WTC11 (cell line): ENCODE data around the gene HNRNPUL1. TPM values are rescaled to one million over a fixed set of nuclear protein-coding genes. Genes with fewer than 3 reads are reported as not detected.

Experiments used
- ATAC-seq: fragments of 200-7000 bp; cut with Tn5 transposase; 2 replicates; pipeline ENCODE4 v1.10.0; 2021; ENCODE audit warnings: mild to moderate bottlenecking, moderate library complexity
- CTCF ChIA-PET: fragments of 300-600 bp; sonication (Branson Sonifier 250); formaldehyde crosslinking; loops from one replicate; lab custom pipeline; 2021; ENCODE audit warnings: antibody characterized with exemption; lab: Charles Lee
- POLR2A ChIA-PET: fragments of 350-600 bp; sonication (Branson Sonifier 250); formaldehyde crosslinking; loops from one replicate; lab custom pipeline; 2021; ENCODE audit warnings: antibody characterized with exemption; lab: Charles Lee
- DNase-seq: peaks from one replicate; pipeline ENCODE4 v3.0.0; 2021; ENCODE audit warnings: low spot score
- H3K27ac Mint-ChIP-seq: 2 replicates; pipeline ENCODE4 v1.8.0; 2021; ENCODE audit warnings: mixed read lengths
- H3K27me3 Mint-ChIP-seq: 2 replicates; pipeline ENCODE4 v1.8.0; 2021; ENCODE audit warnings: low read depth, mild to moderate bottlenecking, moderate library complexity, mixed read lengths
- H3K36me3 Mint-ChIP-seq: 2 replicates; pipeline ENCODE4 v1.8.0; 2021; ENCODE audit warnings: mixed read lengths
- H3K4me1 Mint-ChIP-seq: 2 replicates; pipeline ENCODE4 v1.8.0; 2022; ENCODE audit warnings: mixed read lengths
- H3K4me3 Mint-ChIP-seq: 2 replicates; pipeline ENCODE4 v1.8.0; 2021; ENCODE audit warnings: mild to moderate bottlenecking, moderate library complexity, mixed read lengths
- H3K9me3 Mint-ChIP-seq: 2 replicates; pipeline ENCODE4 v1.8.0; 2021; ENCODE audit warnings: mixed read lengths
- ATF1 ChIP-seq: sonication (generic); formaldehyde crosslinking; IDR thresholded peaks from 2 replicates; pipeline ENCODE4 v1.8.1; 2023; ENCODE audit warnings: mild to moderate bottlenecking, moderate library complexity, missing genetic modification reagents
- CBFB ChIP-seq: sonication (generic); formaldehyde crosslinking; IDR thresholded peaks from 2 replicates; pipeline ENCODE4 v1.8.1; 2022; ENCODE audit warnings: mild to moderate bottlenecking, low read depth, missing genetic modification reagents
- EMX1 ChIP-seq: fragments of 250-450 bp; sonication (Bioruptor Pico); IDR thresholded peaks from 2 replicates; pipeline ENCODE4 v1.8.0; 2021; ENCODE audit warnings: mild to moderate bottlenecking
- FOXK1 ChIP-seq: sonication (generic); formaldehyde crosslinking; IDR thresholded peaks from 2 replicates; pipeline ENCODE4 v1.8.0; 2022; ENCODE audit warnings: mild to moderate bottlenecking, moderate library complexity, missing genetic modification reagents
- JUN ChIP-seq: sonication (generic); formaldehyde crosslinking; IDR thresholded peaks from 2 replicates; pipeline ENCODE4 v1.8.0; 2023; ENCODE audit warnings: mild to moderate bottlenecking, missing genetic modification reagents
- MXD4 ChIP-seq: fragments of 250-450 bp; sonication (Bioruptor Pico); IDR thresholded peaks from 2 replicates; pipeline ENCODE4 v1.8.0; 2021; ENCODE audit warnings: mild to moderate bottlenecking, moderate library complexity, borderline replicate concordance
- NR3C1 ChIP-seq: sonication (generic); formaldehyde crosslinking; conservative IDR thresholded peaks from 2 replicates; pipeline ENCODE4 v1.8.1; 2023; ENCODE audit warnings: low read depth, mild to moderate bottlenecking, missing genetic modification reagents
- OVOL2 ChIP-seq: fragments of 250-450 bp; sonication (Bioruptor Pico); IDR thresholded peaks from 2 replicates; pipeline ENCODE4 v1.9.0; 2021; ENCODE audit warnings: mild to moderate bottlenecking, borderline replicate concordance
- RELA ChIP-seq: sonication (generic); formaldehyde crosslinking; IDR thresholded peaks from 2 replicates; pipeline ENCODE4 v1.8.1; 2022; ENCODE audit warnings: missing genetic modification reagents, mild to moderate bottlenecking, borderline replicate concordance
- RORB ChIP-seq: fragments of 250-450 bp; sonication (Bioruptor Pico); IDR thresholded peaks from 2 replicates; pipeline ENCODE4 v1.9.0; 2021; ENCODE audit warnings: mild to moderate bottlenecking
- SMAD4 ChIP-seq: sonication (generic); formaldehyde crosslinking; IDR thresholded peaks from 2 replicates; pipeline ENCODE4 v1.8.0; 2022; ENCODE audit warnings: mild to moderate bottlenecking, missing genetic modification reagents
- TEAD4 ChIP-seq: sonication (generic); formaldehyde crosslinking; IDR thresholded peaks from 2 replicates; pipeline ENCODE4 v1.8.0; 2022; ENCODE audit warnings: mild to moderate bottlenecking, missing genetic modification reagents
- ZNF138 ChIP-seq: sonication (generic); formaldehyde crosslinking; conservative IDR thresholded peaks from 2 replicates; pipeline ENCODE4 v1.8.1; 2022; ENCODE audit warnings: mild to moderate bottlenecking, moderate library complexity, missing genetic modification reagents
- ZNF219 ChIP-seq: sonication (generic); formaldehyde crosslinking; IDR thresholded peaks from 2 replicates; pipeline ENCODE4 v1.8.0; 2023; ENCODE audit warnings: missing genetic modification reagents, mild to moderate bottlenecking, borderline replicate concordance
- ZNF232 ChIP-seq: sonication (generic); formaldehyde crosslinking; IDR thresholded peaks from 2 replicates; pipeline ENCODE4 v1.8.0; 2022; ENCODE audit warnings: mild to moderate bottlenecking, missing genetic modification reagents
- ZNF423 ChIP-seq: fragments of 250-450 bp; sonication (Bioruptor Pico); IDR thresholded peaks from 2 replicates; pipeline ENCODE4 v2.1.2; 2022; ENCODE audit warnings: mild to moderate bottlenecking, moderate library complexity
- total RNA-seq: library from RNA; stranded (reverse); gene quantifications from 3 replicates; pipeline ENCODE4 v1.2.3, GENCODE V29; 2021
- TF ChIP-seq, protein P1 (sequence below): sonication (generic); formaldehyde crosslinking; IDR thresholded peaks from 2 replicates; pipeline ENCODE4 v1.8.0; 2023; ENCODE audit warnings: mild to moderate bottlenecking, missing genetic modification reagents
- TF ChIP-seq, protein P2 (sequence below): sonication (generic); formaldehyde crosslinking; IDR thresholded peaks from 2 replicates; pipeline ENCODE4 v1.8.1; 2023; ENCODE audit warnings: mild to moderate bottlenecking, missing genetic modification reagents, moderate library complexity
- TF ChIP-seq, protein P3 (sequence below): sonication (generic); formaldehyde crosslinking; IDR thresholded peaks from 2 replicates; pipeline ENCODE4 v1.8.0; 2022; ENCODE audit warnings: mild to moderate bottlenecking, missing genetic modification reagents
- TF ChIP-seq, protein P4 (sequence below): sonication (generic); formaldehyde crosslinking; IDR thresholded peaks from 2 replicates; pipeline ENCODE4 v1.8.1; 2022; ENCODE audit warnings: low read depth, missing genetic modification reagents, borderline replicate concordance
- TF ChIP-seq, protein P5 (sequence below): sonication (generic); formaldehyde crosslinking; IDR thresholded peaks from 2 replicates; pipeline ENCODE4 v1.8.0; 2022; ENCODE audit warnings: mild to moderate bottlenecking, missing genetic modification reagents
- TF ChIP-seq, protein P6 (sequence below): sonication (generic); formaldehyde crosslinking; IDR thresholded peaks from 2 replicates; pipeline ENCODE4 v1.8.0; 2022; ENCODE audit warnings: mild to moderate bottlenecking, missing genetic modification reagents
- TF ChIP-seq, protein P7 (sequence below): sonication (generic); formaldehyde crosslinking; IDR thresholded peaks from 2 replicates; pipeline ENCODE4 v1.8.1; 2022; ENCODE audit warnings: mild to moderate bottlenecking, moderate library complexity, missing genetic modification reagents

Gene HNRNPUL1
- total RNA-seq, 1 experiment from 2014 or later: 282 TPM

DNA sequence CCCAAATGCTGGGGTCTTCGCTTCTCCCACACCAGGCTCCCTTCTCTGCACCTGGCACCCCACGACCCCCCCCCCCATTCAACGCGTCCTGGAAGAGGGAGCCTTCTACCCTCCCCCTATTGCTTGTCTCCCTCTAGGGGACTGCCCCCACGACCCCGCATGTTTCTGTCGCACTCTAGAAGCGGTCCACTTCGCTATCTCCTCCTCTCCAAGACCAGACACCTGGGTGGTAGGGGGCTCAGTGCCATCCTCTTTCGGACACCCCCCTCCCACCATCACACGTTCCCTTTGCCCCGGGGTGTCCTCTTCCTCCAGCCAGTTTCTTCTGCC, 88.1 kb downstream of the HNRNPUL1 start:
- no peak for DNase-seq
- peak overlapping the region; percentile 89 for H3K4me3 Mint-ChIP-seq
- no peak for TF ChIP-seq ZNF232 (CRISPR knock-in tag)
- TF ChIP-seq SMAD4: no peak
- no peak for TF ChIP-seq FOXK1
- TF ChIP-seq RELA (CRISPR knock-in tag): no peak
- TF ChIP-seq MXD4 (CRISPR knock-in tag): no peak
- TF ChIP-seq, protein P1, sequence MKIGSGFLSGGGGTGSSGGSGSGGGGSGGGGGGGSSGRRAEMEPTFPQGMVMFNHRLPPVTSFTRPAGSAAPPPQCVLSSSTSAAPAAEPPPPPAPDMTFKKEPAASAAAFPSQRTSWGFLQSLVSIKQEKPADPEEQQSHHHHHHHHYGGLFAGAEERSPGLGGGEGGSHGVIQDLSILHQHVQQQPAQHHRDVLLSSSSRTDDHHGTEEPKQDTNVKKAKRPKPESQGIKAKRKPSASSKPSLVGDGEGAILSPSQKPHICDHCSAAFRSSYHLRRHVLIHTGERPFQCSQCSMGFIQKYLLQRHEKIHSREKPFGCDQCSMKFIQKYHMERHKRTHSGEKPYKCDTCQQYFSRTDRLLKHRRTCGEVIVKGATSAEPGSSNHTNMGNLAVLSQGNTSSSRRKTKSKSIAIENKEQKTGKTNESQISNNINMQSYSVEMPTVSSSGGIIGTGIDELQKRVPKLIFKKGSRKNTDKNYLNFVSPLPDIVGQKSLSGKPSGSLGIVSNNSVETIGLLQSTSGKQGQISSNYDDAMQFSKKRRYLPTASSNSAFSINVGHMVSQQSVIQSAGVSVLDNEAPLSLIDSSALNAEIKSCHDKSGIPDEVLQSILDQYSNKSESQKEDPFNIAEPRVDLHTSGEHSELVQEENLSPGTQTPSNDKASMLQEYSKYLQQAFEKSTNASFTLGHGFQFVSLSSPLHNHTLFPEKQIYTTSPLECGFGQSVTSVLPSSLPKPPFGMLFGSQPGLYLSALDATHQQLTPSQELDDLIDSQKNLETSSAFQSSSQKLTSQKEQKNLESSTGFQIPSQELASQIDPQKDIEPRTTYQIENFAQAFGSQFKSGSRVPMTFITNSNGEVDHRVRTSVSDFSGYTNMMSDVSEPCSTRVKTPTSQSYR (CRISPR knock-in tag): no peak
- no peak for TF ChIP-seq CBFB (CRISPR knock-in tag)
- no peak for TF ChIP-seq OVOL2 (CRISPR knock-in tag)
- TF ChIP-seq, protein P2, sequence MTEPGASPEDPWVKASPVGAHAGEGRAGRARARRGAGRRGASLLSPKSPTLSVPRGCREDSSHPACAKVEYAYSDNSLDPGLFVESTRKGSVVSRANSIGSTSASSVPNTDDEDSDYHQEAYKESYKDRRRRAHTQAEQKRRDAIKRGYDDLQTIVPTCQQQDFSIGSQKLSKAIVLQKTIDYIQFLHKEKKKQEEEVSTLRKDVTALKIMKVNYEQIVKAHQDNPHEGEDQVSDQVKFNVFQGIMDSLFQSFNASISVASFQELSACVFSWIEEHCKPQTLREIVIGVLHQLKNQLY (CRISPR knock-in tag): no peak
- TF ChIP-seq, protein P3, sequence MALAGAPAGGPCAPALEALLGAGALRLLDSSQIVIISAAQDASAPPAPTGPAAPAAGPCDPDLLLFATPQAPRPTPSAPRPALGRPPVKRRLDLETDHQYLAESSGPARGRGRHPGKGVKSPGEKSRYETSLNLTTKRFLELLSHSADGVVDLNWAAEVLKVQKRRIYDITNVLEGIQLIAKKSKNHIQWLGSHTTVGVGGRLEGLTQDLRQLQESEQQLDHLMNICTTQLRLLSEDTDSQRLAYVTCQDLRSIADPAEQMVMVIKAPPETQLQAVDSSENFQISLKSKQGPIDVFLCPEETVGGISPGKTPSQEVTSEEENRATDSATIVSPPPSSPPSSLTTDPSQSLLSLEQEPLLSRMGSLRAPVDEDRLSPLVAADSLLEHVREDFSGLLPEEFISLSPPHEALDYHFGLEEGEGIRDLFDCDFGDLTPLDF (CRISPR knock-in tag): no peak
- TF ChIP-seq RORB (CRISPR knock-in tag): no peak
- no peak for TF ChIP-seq ATF1 (CRISPR knock-in tag)
- TF ChIP-seq, protein P4, sequence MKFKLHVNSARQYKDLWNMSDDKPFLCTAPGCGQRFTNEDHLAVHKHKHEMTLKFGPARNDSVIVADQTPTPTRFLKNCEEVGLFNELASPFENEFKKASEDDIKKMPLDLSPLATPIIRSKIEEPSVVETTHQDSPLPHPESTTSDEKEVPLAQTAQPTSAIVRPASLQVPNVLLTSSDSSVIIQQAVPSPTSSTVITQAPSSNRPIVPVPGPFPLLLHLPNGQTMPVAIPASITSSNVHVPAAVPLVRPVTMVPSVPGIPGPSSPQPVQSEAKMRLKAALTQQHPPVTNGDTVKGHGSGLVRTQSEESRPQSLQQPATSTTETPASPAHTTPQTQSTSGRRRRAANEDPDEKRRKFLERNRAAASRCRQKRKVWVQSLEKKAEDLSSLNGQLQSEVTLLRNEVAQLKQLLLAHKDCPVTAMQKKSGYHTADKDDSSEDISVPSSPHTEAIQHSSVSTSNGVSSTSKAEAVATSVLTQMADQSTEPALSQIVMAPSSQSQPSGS (CRISPR knock-in tag): no peak
- TF ChIP-seq ZNF423 (CRISPR knock-in tag): no peak
- TF ChIP-seq, protein P5, sequence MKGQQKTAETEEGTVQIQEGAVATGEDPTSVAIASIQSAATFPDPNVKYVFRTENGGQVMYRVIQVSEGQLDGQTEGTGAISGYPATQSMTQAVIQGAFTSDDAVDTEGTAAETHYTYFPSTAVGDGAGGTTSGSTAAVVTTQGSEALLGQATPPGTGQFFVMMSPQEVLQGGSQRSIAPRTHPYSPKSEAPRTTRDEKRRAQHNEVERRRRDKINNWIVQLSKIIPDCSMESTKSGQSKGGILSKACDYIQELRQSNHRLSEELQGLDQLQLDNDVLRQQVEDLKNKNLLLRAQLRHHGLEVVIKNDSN: no peak
- TF ChIP-seq, all 79 proteins: peak for 0
- H3K9me3 Mint-ChIP-seq: no peaks in the 10 kb centered on the region
- no peaks in the 10 kb centered on the region for H3K36me3 Mint-ChIP-seq
- H3K4me1 Mint-ChIP-seq: peaks cover 18% of the 10 kb centered on the region
- ATAC-seq: no peak
- ChIA-PET POLR2A (interaction anchor here (0.6 to 1.0 kb wide), 3 partner anchors 11 to 25 kb away, joined by 3 to 4 read pairs (median 4); partner anchors contain the start of gene B9D2), CTCF (interaction anchor here (0.8 to 6.2 kb wide), 26 partner anchors 10 to 218 kb away, joined by 3 to 103 read pairs (median 6); partner anchors contain the start of genes B3GNT8, B9D2, CCDC97 and DMAC2)
- H3K27ac Mint-ChIP-seq: no peak overlapping the region
- peaks cover 58% of the 10 kb centered on the region for H3K27me3 Mint-ChIP-seq

DNA sequence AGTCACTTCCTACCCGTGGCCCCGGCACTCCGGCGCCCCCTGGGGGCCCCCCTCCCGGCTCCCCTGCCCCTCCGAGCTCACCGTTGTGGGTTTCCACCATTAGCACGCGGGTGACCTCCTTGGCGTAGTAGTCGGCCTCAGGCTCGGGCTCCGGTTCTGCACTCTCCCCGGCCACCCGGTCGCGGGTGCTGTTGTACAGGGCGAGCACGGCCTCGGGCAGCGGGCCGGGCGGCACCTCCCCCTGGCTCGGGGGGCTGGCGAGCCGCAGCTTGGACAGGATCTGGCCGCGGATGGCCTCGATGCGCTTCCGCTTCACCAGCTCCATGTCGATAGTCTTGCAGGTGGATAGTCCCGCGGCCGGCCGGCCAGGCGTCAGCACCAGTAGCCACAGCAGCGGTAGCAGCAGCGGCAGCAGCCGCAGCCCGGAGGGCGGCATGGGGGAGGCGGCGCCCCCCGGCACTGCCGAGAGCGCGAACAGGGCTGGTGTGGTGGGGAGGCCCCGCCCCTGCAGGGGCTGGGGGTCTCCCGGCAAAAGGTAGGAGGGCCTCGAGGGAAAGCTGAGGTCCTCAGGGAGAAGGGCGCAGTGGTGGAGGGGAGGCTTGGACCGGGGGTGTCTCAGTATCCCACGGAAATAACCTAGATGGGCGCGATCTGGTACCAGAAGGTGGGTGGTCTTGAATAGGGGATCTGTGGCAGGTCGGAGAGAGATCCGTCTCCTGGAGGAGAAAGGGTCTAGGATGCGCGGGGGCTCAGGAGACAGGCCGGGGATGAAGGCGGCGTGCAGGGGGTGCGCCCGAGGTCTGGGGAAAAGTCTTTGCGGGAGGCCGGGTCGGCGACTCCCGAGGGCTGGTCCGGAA, 88.7 kb downstream of the HNRNPUL1 start:
- ATAC-seq (peak; percentile 39), DNase-seq (peak; percentile 75)
- Mint-ChIP-seq H3K4me1 (peaks cover 18% of the 10 kb centered on the region), H3K27ac (no peak overlapping the region), H3K9me3 (no peaks in the 10 kb centered on the region), H3K4me3 (peak overlapping the region; percentile 89), H3K27me3 (peaks cover 58% of the 10 kb centered on the region), H3K36me3 (no peaks in the 10 kb centered on the region)
- CTCF ChIA-PET: interaction anchor here (0.7 to 6.2 kb wide), 29 partner anchors 11 to 507 kb away, joined by 3 to 103 read pairs (median 6); partner anchors contain the start of genes B3GNT8, B9D2, CCDC97 and DMAC2
- POLR2A ChIA-PET: interaction anchor here (0.8 to 1.0 kb wide), 2 partner anchors 11 to 25 kb away, joined by 4 read pairs; partner anchors contain the start of gene B9D2
- TF ChIP-seq EMX1: no peak
- TF ChIP-seq, protein P2 (CRISPR knock-in tag): no peak
- no peak for TF ChIP-seq ZNF219 (CRISPR knock-in tag)
- no peak for TF ChIP-seq OVOL2 (CRISPR knock-in tag)
- no peak for TF ChIP-seq JUN (CRISPR knock-in tag)
- no peak for TF ChIP-seq NR3C1 (CRISPR knock-in tag)
- TF ChIP-seq TEAD4 (CRISPR knock-in tag): no peak
- TF ChIP-seq, protein P6, sequence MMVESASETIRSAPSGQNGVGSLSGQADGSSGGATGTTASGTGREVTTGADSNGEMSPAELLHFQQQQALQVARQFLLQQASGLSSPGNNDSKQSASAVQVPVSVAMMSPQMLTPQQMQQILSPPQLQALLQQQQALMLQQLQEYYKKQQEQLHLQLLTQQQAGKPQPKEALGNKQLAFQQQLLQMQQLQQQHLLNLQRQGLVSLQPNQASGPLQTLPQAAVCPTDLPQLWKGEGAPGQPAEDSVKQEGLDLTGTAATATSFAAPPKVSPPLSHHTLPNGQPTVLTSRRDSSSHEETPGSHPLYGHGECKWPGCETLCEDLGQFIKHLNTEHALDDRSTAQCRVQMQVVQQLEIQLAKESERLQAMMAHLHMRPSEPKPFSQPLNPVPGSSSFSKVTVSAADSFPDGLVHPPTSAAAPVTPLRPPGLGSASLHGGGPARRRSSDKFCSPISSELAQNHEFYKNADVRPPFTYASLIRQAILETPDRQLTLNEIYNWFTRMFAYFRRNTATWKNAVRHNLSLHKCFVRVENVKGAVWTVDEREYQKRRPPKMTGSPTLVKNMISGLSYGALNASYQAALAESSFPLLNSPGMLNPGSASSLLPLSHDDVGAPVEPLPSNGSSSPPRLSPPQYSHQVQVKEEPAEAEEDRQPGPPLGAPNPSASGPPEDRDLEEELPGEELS (CRISPR knock-in tag): peak; percentile 65; the same call in 1 of the 2 replicates
- no peak for TF ChIP-seq RORB (CRISPR knock-in tag)
- no peak for TF ChIP-seq ZNF138 (CRISPR knock-in tag)
- TF ChIP-seq, protein P7, sequence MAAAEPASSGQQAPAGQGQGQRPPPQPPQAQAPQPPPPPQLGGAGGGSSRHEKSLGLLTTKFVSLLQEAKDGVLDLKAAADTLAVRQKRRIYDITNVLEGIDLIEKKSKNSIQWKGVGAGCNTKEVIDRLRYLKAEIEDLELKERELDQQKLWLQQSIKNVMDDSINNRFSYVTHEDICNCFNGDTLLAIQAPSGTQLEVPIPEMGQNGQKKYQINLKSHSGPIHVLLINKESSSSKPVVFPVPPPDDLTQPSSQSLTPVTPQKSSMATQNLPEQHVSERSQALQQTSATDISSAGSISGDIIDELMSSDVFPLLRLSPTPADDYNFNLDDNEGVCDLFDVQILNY (CRISPR knock-in tag): peak; percentile 47; the same call in 1 of the 2 replicates
